HEK293 (cell line): ENCODE measurements around the gene GARRE1.
A peak's percentile ranks its signal among the peaks of the same experiment; 100 is the strongest.

ENCODE experiments used
- CTCF ChIA-PET: fragments of 350-600 bp; formaldehyde crosslinking; extraction: SDS; loops from one replicate; lab custom pipeline; 2021; ENCODE audit warnings: antibody characterized with exemption; lab: Yijun Ruan, JAX
- POLR2A ChIA-PET: fragments of 300-600 bp; formaldehyde crosslinking; extraction: SDS; loops from one replicate; lab custom pipeline; 2020; ENCODE audit warnings: antibody characterized with exemption, inconsistent platforms; lab: Yijun Ruan, JAX
- H3K27ac ChIP-seq: fragments of 200-500 bp; sonication (Bioruptor generic); 2 replicates; pipeline ENCODE4 v1.5.1; 2014; ENCODE audit warnings: low read depth, low read length, control low read depth, inconsistent platforms; ENCODE audit errors: extremely low read depth
- H3K36me3 ChIP-seq, 2 experiments: fragments of 200-500 bp in 1 of 2; sonication (Bioruptor generic) in 1 of 2; 1 replicate in 1 of 2; 2 replicates in 1 of 2; pipeline ENCODE4 v1.5.1; 2014 to 2017; ENCODE audit warnings: inconsistent platforms in 2 of 2, low read length in 2 of 2; ENCODE audit not compliant: control insufficient read depth in 2 of 2, insufficient read depth in 1 of 2
- H3K4me1 ChIP-seq: fragments of 200-500 bp; sonication (Bioruptor generic); 2 replicates; pipeline ENCODE4 v1.5.1; 2014; ENCODE audit warnings: mild to moderate bottlenecking, low read length, inconsistent platforms; ENCODE audit not compliant: control insufficient read depth, insufficient read depth
- H3K4me3 ChIP-seq: 2 replicates; pipeline ENCODE4 v1.5.1; 2011; ENCODE audit warnings: low read depth, mild to moderate bottlenecking, control low read depth, low read length, moderate library complexity
- H3K9me3 ChIP-seq: fragments of 200-500 bp; sonication (Bioruptor generic); 2 replicates; pipeline ENCODE4 v1.5.1; 2014; ENCODE audit warnings: low read depth, low read length, inconsistent platforms; ENCODE audit not compliant: control insufficient read depth, insufficient read depth
- ELK4 ChIP-seq: IDR thresholded peaks from 2 replicates; pipeline ENCODE4 v1.6.1; 2011; ENCODE audit warnings: mild to moderate bottlenecking, low read depth, low read length, borderline replicate concordance
- KLF7 ChIP-seq: fragments of 450-650 bp; formaldehyde crosslinking; IDR thresholded peaks from 2 replicates; pipeline ENCODE4 v1.5.1; 2016; ENCODE audit warnings: missing biosample characterization, missing genetic modification characterization, borderline replicate concordance
- PRDM1 ChIP-seq: fragments of 450-650 bp; formaldehyde crosslinking; IDR thresholded peaks from 2 replicates; pipeline ENCODE4; 2016; ENCODE audit warnings: missing biosample characterization, missing genetic modification characterization
- PRDM10 ChIP-seq: fragments of 450-650 bp; formaldehyde crosslinking; IDR thresholded peaks from 2 replicates; pipeline ENCODE4 v1.5.1; 2016; ENCODE audit warnings: missing biosample characterization, missing genetic modification characterization
- PRDM6 ChIP-seq: fragments of 450-650 bp; formaldehyde crosslinking; IDR thresholded peaks from 2 replicates; pipeline ENCODE4 v1.5.1; 2017; ENCODE audit warnings: missing biosample characterization, missing genetic modification characterization
- ZEB2 ChIP-seq: fragments of 450-650 bp; formaldehyde crosslinking; IDR thresholded peaks from 2 replicates; pipeline ENCODE4 v1.5.1; 2016; ENCODE audit warnings: missing biosample characterization, missing genetic modification characterization
- ZNF138 ChIP-seq: fragments of 450-650 bp; formaldehyde crosslinking; IDR thresholded peaks from 2 replicates; pipeline ENCODE4 v1.5.1; 2016; ENCODE audit warnings: missing biosample characterization, missing genetic modification characterization, borderline replicate concordance
- ZNF16 ChIP-seq: fragments of 450-650 bp; formaldehyde crosslinking; IDR thresholded peaks from 2 replicates; pipeline ENCODE4 v1.5.1; 2016; ENCODE audit warnings: low read depth, missing biosample characterization, missing genetic modification characterization
- ZNF18 ChIP-seq: fragments of 450-650 bp; formaldehyde crosslinking; IDR thresholded peaks from 2 replicates; pipeline ENCODE4 v1.5.1; 2016; ENCODE audit warnings: missing biosample characterization, missing genetic modification characterization
- ZNF2 ChIP-seq: fragments of 450-650 bp; formaldehyde crosslinking; IDR thresholded peaks from 2 replicates; pipeline ENCODE4 v1.5.1; 2016; ENCODE audit warnings: missing biosample characterization, missing genetic modification characterization
- ZNF335 ChIP-seq: fragments of 450-650 bp; formaldehyde crosslinking; conservative IDR thresholded peaks from 2 replicates; pipeline ENCODE4 v1.5.1; 2016; ENCODE audit warnings: missing biosample characterization, missing genetic modification characterization
- ZNF362 ChIP-seq: fragments of 450-650 bp; formaldehyde crosslinking; IDR thresholded peaks from 2 replicates; pipeline ENCODE4 v1.5.1; 2016; ENCODE audit warnings: missing biosample characterization, missing genetic modification characterization
- ZNF404 ChIP-seq: fragments of 450-650 bp; formaldehyde crosslinking; IDR thresholded peaks from 2 replicates; pipeline ENCODE4 v1.5.1; 2017; ENCODE audit warnings: missing biosample characterization, missing genetic modification characterization
- ZNF600 ChIP-seq: fragments of 450-650 bp; formaldehyde crosslinking; IDR thresholded peaks from 2 replicates; pipeline ENCODE4 v1.5.1; 2016; ENCODE audit warnings: missing biosample characterization, missing genetic modification characterization
- ZNF623 ChIP-seq: fragments of 450-650 bp; formaldehyde crosslinking; IDR thresholded peaks from 2 replicates; pipeline ENCODE4 v1.5.1; 2016; ENCODE audit warnings: missing biosample characterization, missing genetic modification characterization
- ZNF704 ChIP-seq: fragments of 450-650 bp; formaldehyde crosslinking; IDR thresholded peaks from 2 replicates; pipeline ENCODE4 v1.5.1; 2016; ENCODE audit warnings: missing biosample characterization, missing genetic modification characterization

Gene GARRE1

GRCh38 chr19:34255546-34255945 is 1.2 kb downstream of the GARRE1 start:
- Histone ChIP-seq H3K36me3 (peaks cover 0 to 25% of the 10 kb centered on the region in 2 experiments; a peak in 2 of 3 replicates), H3K4me1 (peaks cover 34% of the 10 kb centered on the region), H3K4me3 (peak overlapping the region; percentile 77), H3K9me3 (no peaks in the 10 kb centered on the region), H3K27ac (peak overlapping the region; percentile 95)
- POLR2A ChIA-PET: no interaction called here
- CTCF ChIA-PET: interaction anchor here (0.7 kb wide), 1 partner anchor 42 kb away, joined by 3 read pairs; no protein-coding TSS in a partner anchor
- TF ChIP-seq ZNF362 (tag by site-specific recombination): peak; percentile 73
- no peak for TF ChIP-seq ZNF404 (tag by site-specific recombination)
- TF ChIP-seq ZNF18 (tag by site-specific recombination): no peak
- TF ChIP-seq ZNF138 (tag by site-specific recombination): peak; percentile 6; the same call in 1 of the 2 replicates
- TF ChIP-seq ZNF704: no peak
- TF ChIP-seq KLF7 (tag by site-specific recombination): peak; percentile 52; the same call in 1 of the 2 replicates
- 0 out of 2 replicates have a peak, but pooled peaks have one; percentile 6 for TF ChIP-seq ZNF623 (tag by site-specific recombination)
- 0 out of 2 replicates have a peak, but pooled peaks have one; percentile 44 for TF ChIP-seq ZNF335 (tag by site-specific recombination)

- POLR2A ChIA-PET: interaction anchor here (1.1 kb wide), 1 partner anchor 20 kb away, joined by 3 read pairs; no protein-coding TSS in a partner anchor
- peak; percentile 35; the same call in 1 of the 2 replicates for TF ChIP-seq PRDM6 (tag by site-specific recombination)
- peak; percentile 63; the same call in 1 of the 2 replicates for TF ChIP-seq ZNF600 (tag by site-specific recombination)
- peak; percentile 44; the same call in 1 of the 2 replicates for TF ChIP-seq PRDM10 (tag by site-specific recombination)
- 0 out of 2 replicates have a peak, but pooled peaks have one; percentile 11 for TF ChIP-seq ZEB2
- TF ChIP-seq PRDM1 (tag by site-specific recombination): peak; percentile 45; the same call in 1 of the 2 replicates
- no peak for TF ChIP-seq ZNF2
- TF ChIP-seq ZNF16 (tag by site-specific recombination): no peak
- no peak for TF ChIP-seq ELK4
- TF ChIP-seq, all 188 proteins: peak for 5
- H3K27ac ChIP-seq: no peak overlapping the region
- H3K4me3 ChIP-seq: no peak overlapping the region
- H3K36me3 ChIP-seq: peaks cover 0 to 28% of the 10 kb centered on the region in 2 experiments; a peak in 2 of 3 replicates
- no peaks in the 10 kb centered on the region for H3K9me3 ChIP-seq
- CTCF ChIA-PET: interaction anchor here (0.6 to 1.4 kb wide), 6 partner anchors 15 to 161 kb away, joined by 3 to 7 read pairs (median 3); no protein-coding TSS in a partner anchor
- H3K4me1 ChIP-seq: peaks cover 39% of the 10 kb centered on the region
These were observed 2.6 kb downstream of the GARRE1 start for GRCh38 chr19:34256835-34257558.
